ENCODE measurements around the gene TENT5D.
"Not testable (repeated sequence)": the region's sequence is repeated elsewhere in the genome, so short reads cannot be mapped to it uniquely, and the experiment has no call there.

The TENT5D gene

DNA sequence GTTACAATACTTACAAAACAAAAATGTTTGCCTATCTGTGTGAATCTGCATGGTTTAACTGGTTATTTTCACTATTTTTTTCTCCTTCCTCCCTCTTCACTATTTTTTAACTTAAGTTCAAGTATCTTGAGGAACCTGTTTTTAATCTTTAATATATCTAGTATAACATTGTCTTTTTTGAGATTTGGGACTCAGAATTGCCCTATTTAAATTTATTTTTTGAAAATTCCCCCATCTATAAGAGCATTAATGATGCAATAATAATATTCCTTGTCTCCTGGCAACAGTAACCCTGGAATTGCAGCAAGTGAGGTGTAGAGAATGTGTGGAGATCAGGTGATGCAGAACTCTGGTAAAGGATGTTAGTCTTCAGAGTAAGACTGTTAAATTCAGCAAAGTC lies at the start of gene TENT5D:
Gene TENT5D (plus strand): TSS at position 301 of the 400 bp plus-strand sequence. CDS start 22,093 bp downstream, outside the sequence.
- no peaks in the 10 kb centered on the region for H3K4me1 ChIP-seq (ENCODE audit: control insufficient read depth, insufficient read depth, low read length)
- H3K36me3 ChIP-seq (ENCODE audit: control insufficient read depth in 2 of 2, insufficient read depth in 1 of 2, low read length in 2 of 2), result no peaks in the 10 kb centered on the region
- TF ChIP-seq ZNF16 (tag by site-specific recombination; IDR thresholded peaks at IDR 0.05; ENCODE audit: low read depth), result no peak
- TF ChIP-seq KLF16 (tag by site-specific recombination; IDR thresholded peaks at IDR 0.05), result no peak
- no peak for TF ChIP-seq MZF1 (tag by site-specific recombination; IDR thresholded peaks at IDR 0.05; ENCODE audit: borderline replicate concordance)
- no peak for TF ChIP-seq TRIM28 (IDR thresholded peaks at IDR 0.05; ENCODE audit: borderline replicate concordance, low read length)
- TF ChIP-seq ZNF529 (tag by site-specific recombination; IDR thresholded peaks at IDR 0.05; ENCODE audit: insufficient replicate concordance), result no peak
- no peak for TF ChIP-seq BCL11B (tag by site-specific recombination; IDR thresholded peaks at IDR 0.05; ENCODE audit: low read depth)
- no peak for TF ChIP-seq PRDM1 (tag by site-specific recombination; IDR thresholded peaks at IDR 0.05)
- no peak for TF ChIP-seq ZNF248 (tag by site-specific recombination; IDR thresholded peaks at IDR 0.05)
- ChIA-PET CTCF (no interaction called here), POLR2A (no interaction called here)
- H3K27ac ChIP-seq (ENCODE audit: extremely low read depth, low read depth, low read length), result no peak within 1 kb of the TSS
- H3K9me3 ChIP-seq (ENCODE audit: control insufficient read depth, insufficient read depth, low read depth, low read length), result peaks cover 2% of the 10 kb centered on the region
- no peak within 1 kb of the TSS for H3K4me3 ChIP-seq (ENCODE audit: low read depth, low read length)

DNA sequence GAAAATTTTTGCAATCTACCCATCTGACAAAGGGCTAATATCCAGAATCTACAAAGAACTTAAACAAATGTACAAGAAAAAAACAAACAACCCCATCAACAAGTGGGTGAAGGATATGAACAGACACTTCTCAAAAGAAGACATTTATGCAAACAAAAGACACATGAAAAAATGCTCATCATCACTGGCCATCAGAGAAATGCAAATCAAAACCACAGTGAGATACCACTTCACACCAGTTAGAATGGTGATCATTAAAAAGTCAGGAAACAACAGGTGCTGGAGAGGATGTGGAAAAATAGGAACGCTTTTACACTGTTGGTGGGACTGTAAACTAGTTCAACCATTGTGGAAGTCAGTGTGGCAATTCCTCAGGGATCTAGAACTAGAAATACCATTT lies 34.6 kb upstream of the TENT5D start:
- H3K4me1 ChIP-seq (ENCODE audit: control insufficient read depth, insufficient read depth, low read length); CTCF ChIA-PET; POLR2A ChIA-PET; H3K9me3 ChIP-seq (ENCODE audit: control insufficient read depth, insufficient read depth, low read depth, low read length); H3K4me3 ChIP-seq (ENCODE audit: low read depth, low read length); H3K36me3 ChIP-seq (ENCODE audit: control insufficient read depth in 2 of 2, insufficient read depth in 1 of 2, low read length in 2 of 2); H3K27ac ChIP-seq (ENCODE audit: extremely low read depth, low read depth, low read length): not testable (repeated sequence)
- TF ChIP-seq SCRT1 (tag by site-specific recombination; IDR thresholded peaks at IDR 0.05; ENCODE audit: borderline replicate concordance) (peak; percentile 61; the same call in 1 of the 2 replicates), SCRT2 (tag by site-specific recombination; IDR thresholded peaks at IDR 0.05) (peak; percentile 51; the same call in 1 of the 2 replicates)

DNA sequence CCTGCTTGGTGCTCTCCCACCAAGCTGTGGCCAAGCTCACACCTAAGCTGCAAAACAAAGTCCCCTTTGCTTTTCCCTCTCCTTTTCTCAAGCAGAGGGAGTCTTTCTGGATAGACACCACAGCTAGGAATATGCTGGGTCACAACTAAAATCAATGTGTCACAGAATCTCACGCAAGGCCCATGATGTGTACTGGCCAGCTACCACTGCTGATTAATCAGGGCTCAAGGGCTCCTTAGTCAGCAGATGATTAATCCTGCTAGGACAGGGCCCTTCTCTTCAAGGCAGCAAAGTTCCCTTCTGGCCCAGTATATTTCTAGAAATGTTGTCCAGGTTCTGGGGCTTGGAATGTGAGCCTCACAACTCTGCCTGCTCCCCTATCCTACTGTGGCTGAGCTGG lies 32.0 kb upstream of the TENT5D start:
- no peaks in the 10 kb centered on the region for H3K36me3 ChIP-seq (ENCODE audit: control insufficient read depth in 2 of 2, insufficient read depth in 1 of 2, low read length in 2 of 2)
- ChIA-PET POLR2A (no interaction called here), CTCF (no interaction called here)
- H3K9me3 ChIP-seq (ENCODE audit: control insufficient read depth, insufficient read depth, low read depth, low read length), result no peaks in the 10 kb centered on the region; the same call in 1 of the 2 replicates
- H3K27ac ChIP-seq (ENCODE audit: extremely low read depth, low read depth, low read length), result no peak overlapping the region
- no peak overlapping the region for H3K4me3 ChIP-seq (ENCODE audit: low read depth, low read length)
- H3K4me1 ChIP-seq (ENCODE audit: control insufficient read depth, insufficient read depth, low read length), result no peaks in the 10 kb centered on the region
- TF ChIP-seq, protein P1, sequence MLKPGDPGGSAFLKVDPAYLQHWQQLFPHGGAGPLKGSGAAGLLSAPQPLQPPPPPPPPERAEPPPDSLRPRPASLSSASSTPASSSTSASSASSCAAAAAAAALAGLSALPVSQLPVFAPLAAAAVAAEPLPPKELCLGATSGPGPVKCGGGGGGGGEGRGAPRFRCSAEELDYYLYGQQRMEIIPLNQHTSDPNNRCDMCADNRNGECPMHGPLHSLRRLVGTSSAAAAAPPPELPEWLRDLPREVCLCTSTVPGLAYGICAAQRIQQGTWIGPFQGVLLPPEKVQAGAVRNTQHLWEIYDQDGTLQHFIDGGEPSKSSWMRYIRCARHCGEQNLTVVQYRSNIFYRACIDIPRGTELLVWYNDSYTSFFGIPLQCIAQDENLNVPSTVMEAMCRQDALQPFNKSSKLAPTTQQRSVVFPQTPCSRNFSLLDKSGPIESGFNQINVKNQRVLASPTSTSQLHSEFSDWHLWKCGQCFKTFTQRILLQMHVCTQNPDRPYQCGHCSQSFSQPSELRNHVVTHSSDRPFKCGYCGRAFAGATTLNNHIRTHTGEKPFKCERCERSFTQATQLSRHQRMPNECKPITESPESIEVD (tag by site-specific recombination; IDR thresholded peaks at IDR 0.05), result no peak
- TF ChIP-seq, protein P2, sequence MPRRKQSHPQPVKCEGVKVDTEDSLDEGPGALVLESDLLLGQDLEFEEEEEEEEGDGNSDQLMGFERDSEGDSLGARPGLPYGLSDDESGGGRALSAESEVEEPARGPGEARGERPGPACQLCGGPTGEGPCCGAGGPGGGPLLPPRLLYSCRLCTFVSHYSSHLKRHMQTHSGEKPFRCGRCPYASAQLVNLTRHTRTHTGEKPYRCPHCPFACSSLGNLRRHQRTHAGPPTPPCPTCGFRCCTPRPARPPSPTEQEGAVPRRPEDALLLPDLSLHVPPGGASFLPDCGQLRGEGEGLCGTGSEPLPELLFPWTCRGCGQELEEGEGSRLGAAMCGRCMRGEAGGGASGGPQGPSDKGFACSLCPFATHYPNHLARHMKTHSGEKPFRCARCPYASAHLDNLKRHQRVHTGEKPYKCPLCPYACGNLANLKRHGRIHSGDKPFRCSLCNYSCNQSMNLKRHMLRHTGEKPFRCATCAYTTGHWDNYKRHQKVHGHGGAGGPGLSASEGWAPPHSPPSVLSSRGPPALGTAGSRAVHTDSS (tag by site-specific recombination; IDR thresholded peaks at IDR 0.05), result no peak
- TF ChIP-seq, protein P3, sequence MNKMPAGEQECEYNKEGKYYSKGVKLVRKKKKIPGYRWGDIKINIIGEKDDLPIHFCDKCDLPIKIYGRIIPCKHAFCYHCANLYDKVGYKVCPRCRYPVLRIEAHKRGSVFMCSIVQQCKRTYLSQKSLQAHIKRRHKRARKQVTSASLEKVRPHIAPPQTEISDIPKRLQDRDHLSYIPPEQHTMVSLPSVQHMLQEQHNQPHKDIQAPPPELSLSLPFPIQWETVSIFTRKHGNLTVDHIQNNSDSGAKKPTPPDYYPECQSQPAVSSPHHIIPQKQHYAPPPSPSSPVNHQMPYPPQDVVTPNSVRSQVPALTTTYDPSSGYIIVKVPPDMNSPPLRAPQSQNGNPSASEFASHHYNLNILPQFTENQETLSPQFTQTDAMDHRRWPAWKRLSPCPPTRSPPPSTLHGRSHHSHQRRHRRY (tag by site-specific recombination; IDR thresholded peaks at IDR 0.05), result no peak
- TF ChIP-seq GLIS1 (tag by site-specific recombination; IDR thresholded peaks at IDR 0.05), result no peak
- no peak for TF ChIP-seq ZNF221 (tag by site-specific recombination; IDR thresholded peaks at IDR 0.05; ENCODE audit: borderline replicate concordance)
- TF ChIP-seq, protein P4, sequence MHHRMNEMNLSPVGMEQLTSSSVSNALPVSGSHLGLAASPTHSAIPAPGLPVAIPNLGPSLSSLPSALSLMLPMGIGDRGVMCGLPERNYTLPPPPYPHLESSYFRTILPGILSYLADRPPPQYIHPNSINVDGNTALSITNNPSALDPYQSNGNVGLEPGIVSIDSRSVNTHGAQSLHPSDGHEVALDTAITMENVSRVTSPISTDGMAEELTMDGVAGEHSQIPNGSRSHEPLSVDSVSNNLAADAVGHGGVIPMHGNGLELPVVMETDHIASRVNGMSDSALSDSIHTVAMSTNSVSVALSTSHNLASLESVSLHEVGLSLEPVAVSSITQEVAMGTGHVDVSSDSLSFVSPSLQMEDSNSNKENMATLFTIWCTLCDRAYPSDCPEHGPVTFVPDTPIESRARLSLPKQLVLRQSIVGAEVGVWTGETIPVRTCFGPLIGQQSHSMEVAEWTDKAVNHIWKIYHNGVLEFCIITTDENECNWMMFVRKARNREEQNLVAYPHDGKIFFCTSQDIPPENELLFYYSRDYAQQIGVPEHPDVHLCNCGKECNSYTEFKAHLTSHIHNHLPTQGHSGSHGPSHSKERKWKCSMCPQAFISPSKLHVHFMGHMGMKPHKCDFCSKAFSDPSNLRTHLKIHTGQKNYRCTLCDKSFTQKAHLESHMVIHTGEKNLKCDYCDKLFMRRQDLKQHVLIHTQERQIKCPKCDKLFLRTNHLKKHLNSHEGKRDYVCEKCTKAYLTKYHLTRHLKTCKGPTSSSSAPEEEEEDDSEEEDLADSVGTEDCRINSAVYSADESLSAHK (tag by site-specific recombination; IDR thresholded peaks at IDR 0.05), result no peak
- TF ChIP-seq ZNF707 (tag by site-specific recombination; IDR thresholded peaks at IDR 0.05), result no peak
- TF ChIP-seq REPIN1 (tag by site-specific recombination; IDR thresholded peaks at IDR 0.05; ENCODE audit: low read depth), result no peak
- no peak for TF ChIP-seq ZNF629 (tag by site-specific recombination; IDR thresholded peaks at IDR 0.05)
- no peak for TF ChIP-seq ZNF138 (tag by site-specific recombination; IDR thresholded peaks at IDR 0.05; ENCODE audit: borderline replicate concordance)
- no peak for TF ChIP-seq ZNF175 (tag by site-specific recombination; IDR thresholded peaks at IDR 0.05)
- no peak for TF ChIP-seq MYNN (tag by site-specific recombination; IDR thresholded peaks at IDR 0.05; ENCODE audit: borderline replicate concordance)
- TF ChIP-seq ZNF677 (tag by site-specific recombination; IDR thresholded peaks at IDR 0.05), result no peak
- TF ChIP-seq, protein P5, sequence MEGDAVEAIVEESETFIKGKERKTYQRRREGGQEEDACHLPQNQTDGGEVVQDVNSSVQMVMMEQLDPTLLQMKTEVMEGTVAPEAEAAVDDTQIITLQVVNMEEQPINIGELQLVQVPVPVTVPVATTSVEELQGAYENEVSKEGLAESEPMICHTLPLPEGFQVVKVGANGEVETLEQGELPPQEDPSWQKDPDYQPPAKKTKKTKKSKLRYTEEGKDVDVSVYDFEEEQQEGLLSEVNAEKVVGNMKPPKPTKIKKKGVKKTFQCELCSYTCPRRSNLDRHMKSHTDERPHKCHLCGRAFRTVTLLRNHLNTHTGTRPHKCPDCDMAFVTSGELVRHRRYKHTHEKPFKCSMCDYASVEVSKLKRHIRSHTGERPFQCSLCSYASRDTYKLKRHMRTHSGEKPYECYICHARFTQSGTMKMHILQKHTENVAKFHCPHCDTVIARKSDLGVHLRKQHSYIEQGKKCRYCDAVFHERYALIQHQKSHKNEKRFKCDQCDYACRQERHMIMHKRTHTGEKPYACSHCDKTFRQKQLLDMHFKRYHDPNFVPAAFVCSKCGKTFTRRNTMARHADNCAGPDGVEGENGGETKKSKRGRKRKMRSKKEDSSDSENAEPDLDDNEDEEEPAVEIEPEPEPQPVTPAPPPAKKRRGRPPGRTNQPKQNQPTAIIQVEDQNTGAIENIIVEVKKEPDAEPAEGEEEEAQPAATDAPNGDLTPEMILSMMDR (tag by site-specific recombination; IDR thresholded peaks at IDR 0.05), result no peak
- no peak for TF ChIP-seq TRIM28 (IDR thresholded peaks at IDR 0.05; ENCODE audit: borderline replicate concordance, low read length)
